AG20443 (cell line): ENCODE measurements around the gene R3HCC1L.
"Not testable (repeated sequence)": the region's sequence is repeated elsewhere in the genome, so short reads cannot be mapped to it uniquely, and the experiment has no call there.

Experiments used
- DNase-seq: peaks from one replicate; pipeline ENCODE4 v3.0.0; 2012; ENCODE audit warnings: low spot score, mixed read lengths

The R3HCC1L gene

DNA sequence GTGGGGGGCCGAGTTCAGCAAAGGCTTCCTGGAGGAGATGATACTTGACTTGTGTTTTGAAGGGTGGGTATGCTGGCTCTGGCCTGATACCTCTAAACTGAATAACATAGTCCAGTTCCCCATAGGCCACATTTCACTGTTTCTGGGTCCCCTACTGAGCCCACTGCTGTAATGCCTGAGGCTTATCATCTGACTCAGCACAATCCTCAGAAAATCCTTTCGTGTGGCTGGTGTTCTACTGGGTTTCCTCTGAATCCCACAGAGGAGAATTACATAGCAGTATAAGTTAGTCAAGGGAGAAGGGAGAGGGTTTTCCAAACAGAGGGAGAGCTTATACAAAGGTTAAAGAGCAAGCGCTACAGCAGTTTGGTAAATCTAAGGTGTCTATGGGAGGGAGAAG lies 2.8 kb upstream of the R3HCC1L start:
- DNase-seq: no peak

DNA sequence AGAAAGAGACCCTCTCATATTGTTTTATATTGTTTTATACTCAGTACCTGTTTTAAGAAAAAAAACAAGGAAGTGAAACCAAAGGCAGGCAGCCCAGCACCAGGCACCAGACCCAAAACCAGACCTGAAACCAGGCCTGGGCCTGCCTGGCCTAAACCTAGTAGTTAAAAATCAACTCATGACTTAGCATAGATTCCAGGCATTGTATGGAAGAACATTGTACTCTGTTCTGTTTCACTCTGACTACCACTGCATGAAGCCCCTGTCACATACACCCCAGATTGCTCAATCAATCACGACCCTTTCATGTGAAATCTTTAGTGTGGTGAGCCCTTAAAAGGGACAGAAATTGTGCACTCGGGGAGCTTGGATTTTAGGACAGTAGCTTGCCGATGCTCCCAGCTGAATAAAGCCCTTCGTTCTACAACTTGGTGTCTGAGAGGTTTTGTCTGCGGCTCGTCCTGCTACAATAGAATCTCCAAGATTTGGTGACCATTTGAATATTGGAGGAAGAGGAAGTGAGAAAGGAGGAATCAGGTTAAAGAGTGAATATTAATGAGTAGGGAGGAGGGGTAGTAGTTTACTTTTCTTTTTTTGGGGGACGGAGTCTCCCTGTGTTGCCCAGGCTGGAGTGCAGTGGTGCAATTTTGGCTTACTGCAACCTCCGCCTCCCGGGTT lies 1.2 kb upstream of the R3HCC1L start:
- DNase-seq: not testable (repeated sequence)

DNA sequence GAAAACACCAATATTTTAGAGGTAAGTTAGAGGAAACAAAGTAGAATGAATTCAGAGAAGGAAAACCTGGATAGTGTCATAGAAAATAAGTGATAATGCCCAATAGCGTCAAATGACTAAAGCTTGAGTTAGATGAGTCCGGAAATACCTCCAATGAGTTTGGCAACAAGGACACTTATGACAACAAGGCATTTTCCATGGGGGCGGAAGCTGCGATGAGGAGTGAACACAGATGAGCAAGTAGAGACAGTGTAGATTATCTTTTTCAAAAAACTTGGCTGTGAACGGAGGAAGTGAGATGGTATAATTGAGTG lies 383 bp upstream of the R3HCC1L start:
- no peak for DNase-seq

DNA sequence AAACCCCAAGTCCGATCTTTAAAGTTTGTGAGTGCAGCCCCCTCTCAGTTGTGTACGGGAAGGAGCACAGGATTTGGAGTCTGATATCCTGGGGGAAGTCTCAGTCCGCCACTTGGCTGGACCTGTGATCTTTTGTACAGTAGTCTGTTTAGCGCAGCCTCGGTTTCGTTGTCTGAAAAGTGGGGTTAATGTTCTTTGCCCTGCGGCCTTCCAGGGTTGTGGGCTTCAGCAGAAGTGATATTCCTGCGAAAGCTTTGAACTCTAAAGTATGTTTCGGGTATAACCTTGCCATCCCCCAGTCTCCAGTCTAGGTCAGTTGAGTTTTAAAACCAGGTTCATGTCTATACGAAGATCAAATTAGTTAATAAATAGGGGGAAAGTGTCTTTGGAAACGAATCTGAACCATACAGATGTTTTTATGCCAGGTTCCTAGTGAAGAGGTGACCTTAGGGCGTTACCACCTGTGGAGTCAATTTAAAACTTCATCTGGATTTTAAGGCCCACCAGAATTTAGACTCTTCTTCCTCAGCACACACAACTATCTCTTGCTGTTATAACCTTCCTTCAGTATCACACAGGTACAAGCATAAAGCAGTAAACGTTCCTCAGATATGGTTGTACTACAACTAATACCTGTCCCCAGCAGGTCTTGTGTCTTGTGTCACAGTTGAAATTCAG lies 904 bp downstream of the R3HCC1L start:
- no peak for DNase-seq

DNA sequence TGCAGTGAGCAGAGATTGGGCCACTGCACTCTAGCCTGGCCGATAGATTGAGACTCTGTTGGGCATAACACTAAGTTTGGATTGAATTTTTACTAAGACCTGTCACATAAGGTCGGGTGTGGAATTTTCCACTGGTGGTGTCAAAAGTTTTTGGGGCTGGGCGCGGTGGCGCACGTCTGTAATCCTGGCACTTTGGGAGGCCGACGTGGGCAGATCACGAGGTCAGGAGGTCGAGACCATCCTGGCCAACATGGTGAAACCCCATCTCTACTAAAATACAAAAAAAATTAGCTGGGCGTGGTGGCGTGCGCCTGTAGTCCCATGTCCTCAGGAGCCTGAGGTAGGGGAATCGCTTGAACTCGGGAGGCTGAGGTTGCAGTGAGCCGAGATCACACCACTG lies 2.3 kb downstream of the R3HCC1L start:
- not testable (repeated sequence) for DNase-seq

DNA sequence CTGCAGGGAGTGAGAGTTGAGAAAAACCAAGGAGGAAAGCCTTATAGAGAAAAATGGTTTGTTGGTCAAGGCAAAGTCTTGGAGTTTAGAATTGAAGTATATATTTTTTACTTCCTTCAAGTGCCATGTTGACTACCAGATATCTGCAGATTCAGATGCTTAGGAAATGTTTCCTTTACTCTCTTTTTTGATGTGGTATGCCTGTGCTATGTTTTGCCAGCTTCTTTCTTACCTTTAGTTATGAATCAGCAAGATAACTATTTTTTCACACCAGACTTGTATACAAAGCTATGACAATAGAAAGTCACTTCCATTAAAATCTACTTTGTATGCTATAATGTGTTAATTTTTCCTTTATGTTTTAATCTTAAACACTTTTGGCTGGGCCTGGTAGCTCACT lies 3.6 kb downstream of the R3HCC1L start:
- no peak for DNase-seq

DNA sequence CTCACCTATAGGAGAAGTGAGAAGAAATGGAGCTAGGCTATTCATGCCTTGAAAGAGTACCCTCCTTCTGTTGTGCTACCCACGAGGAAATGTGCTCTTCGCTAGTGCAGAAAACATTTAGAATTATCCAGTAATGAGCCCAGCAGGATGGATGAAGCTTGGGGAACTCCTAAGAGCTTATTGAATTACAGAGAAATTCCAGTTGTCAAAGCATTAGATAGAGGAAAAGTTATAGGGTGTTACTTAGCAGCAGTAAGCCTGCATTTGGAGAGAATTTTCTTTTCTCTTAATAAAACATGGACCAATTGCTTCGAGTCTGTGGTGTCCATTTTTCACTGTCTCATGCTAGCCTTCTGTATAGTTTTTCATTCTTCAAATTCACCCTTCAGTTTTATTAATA lies 5.0 kb downstream of the R3HCC1L start:
- DNase-seq: no peak

DNA sequence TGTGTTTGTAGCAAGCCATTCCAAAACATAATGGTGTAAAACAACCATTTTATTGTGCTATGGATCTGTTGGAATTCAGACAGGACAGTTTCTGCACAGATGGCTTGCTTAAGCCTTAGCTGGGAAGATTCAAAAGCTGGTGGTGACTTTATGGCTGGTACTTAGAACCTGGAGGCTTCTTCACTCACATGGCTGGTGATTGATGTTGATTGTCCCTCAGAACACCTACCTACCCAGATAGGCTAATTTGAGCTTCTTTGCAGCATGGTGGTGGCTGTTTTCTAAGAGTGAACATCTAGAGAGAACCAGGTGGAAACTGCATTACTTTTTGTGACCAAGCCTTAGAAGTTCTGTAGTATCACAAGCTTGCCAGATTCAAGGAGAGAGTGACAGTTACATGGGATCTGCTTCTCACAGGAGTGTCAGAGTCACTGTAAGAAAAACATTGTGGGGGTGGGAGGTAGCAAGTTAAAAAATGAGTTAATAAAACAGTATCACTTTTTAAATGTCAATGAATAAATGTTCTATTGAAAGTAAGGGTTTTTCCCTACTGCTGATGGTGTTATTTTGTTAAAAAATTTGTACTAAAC lies 7.1 kb downstream of the R3HCC1L start:
- DNase-seq: no peak

DNA sequence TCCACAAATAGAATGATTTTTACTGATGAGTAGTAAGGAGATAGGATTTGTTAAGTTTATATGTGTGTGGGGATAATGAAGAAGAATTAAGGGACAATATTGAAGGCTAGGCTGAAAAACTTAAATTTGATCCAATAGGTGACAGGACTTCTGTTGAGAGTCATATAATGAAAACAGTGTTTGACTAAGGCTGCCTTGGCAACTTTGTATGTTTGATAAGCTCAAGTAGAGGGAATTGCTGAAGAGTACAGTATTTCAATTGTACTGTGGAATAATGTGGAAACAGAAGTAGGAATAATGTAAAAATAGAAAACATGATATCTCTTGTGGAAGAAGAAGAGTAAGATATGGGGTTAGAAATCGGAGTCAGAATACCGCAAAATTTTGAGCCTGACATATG lies 10.5 kb downstream of the R3HCC1L start:
- no peak for DNase-seq

DNA sequence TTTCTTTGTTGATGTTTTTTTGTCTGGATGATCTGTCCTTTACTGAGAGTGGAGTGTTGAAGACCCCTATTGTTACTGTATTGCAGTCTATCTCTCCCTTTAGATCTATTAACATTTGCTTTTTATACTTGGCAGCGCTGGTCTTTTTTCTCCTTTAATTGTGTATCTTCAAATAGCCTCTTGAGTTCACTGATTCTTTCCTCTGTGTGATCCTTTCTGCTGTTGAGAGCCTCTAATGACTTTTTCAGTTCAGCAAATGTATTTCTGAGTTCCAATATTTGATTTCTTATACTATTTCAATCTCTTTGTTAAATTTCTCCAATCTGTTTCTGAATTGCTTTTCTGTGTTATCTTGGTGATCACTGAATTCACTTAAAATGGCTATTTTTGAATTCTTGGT lies 15.4 kb downstream of the R3HCC1L start:
- DNase-seq: no peak

DNA sequence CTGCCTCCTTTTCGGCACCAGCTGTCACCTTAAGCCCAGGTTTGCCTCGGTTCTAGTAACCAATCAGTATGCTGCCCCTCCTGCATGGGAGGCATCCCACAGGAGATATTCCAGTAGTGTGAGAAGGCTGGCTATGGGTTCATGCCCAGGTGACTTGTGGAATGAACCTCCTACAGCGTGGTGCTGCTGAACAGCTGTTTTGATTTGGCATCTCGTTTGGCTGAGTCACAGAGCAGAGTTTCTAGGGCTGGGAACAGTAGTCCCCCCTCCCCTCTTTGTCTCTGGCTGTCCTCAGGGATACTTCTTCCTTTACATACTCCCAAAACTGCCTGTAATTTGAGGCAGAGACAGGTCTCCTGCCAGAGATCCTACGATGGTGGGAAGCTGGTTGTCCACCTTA lies 16.1 kb downstream of the R3HCC1L start:
- peak; percentile 18 for DNase-seq

DNA sequence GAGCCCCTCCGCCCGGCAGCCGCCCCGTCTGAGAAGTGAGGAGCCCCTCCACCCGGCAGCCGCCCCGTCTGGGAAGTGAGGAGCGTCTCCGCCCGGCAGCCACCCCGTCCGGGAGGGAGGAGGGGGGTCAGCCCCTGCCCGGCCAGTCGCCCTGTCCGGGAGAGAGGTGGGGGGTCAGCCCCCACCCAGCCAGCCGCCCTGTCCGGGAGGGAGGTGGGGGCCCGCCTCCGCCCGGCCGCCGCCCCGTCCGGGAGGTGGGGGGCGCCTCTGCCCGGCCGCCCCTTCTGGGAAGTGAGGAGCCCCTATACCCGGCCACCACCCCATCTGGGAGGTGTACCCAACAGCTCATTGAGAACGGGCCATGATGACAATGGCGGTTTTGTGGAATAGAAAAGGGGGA lies 18.3 kb downstream of the R3HCC1L start:
- not testable (repeated sequence) for DNase-seq

DNA sequence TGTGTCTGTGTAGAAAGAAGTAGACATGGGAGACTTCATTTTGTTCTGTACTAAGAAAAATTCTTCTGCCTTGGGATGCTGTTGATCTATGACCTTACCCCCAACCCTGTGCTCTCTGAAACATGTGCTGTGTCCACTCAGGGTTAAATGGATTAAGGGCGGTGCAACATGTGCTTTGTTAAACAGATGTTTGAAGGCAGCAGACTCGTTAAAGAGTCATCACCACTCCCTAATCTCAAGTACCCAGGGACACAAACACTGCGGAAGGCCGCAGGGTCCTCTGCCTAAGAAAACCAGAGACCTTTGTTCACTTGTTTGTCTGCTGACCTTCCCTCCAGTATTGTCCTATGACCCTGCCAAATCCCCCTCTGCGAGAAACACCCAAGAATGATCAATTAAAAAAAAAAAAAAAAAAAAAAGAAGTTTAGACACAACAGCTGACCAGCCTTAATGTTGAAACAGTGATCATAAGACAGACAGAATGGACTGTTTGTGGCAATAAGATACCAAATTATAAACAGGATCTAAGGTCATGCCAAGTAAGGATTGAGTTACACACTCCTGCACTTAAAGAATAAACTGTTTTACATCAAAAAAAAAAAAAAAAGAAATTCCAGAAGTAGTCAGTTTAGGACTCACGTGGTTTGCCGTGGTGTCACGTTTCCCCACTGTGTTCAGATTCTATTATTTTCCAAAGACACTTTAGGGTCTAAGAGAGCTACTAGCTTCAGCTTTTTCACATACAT lies 18.9 kb downstream of the R3HCC1L start:
- DNase-seq: peak; percentile 23

DNA sequence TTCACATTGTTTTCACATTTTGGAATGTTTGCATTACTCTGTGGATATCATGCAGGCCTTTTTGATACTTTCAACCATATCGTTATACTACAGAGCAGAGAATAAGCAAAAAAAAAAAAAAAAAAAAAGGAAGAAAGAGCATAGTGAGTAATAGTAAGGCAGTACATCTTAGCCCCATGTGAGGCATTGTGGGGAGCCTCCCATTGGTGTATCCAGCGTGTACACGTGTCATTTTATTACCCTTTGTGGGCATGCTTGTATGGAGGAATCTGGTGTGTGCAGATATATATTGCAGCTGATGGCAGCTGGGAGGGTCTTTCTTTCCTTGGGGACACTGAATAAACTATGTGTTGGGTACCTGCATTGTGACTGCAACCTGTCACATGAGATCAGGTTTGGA lies 19.6 kb downstream of the R3HCC1L start:
- DNase-seq: no peak

DNA sequence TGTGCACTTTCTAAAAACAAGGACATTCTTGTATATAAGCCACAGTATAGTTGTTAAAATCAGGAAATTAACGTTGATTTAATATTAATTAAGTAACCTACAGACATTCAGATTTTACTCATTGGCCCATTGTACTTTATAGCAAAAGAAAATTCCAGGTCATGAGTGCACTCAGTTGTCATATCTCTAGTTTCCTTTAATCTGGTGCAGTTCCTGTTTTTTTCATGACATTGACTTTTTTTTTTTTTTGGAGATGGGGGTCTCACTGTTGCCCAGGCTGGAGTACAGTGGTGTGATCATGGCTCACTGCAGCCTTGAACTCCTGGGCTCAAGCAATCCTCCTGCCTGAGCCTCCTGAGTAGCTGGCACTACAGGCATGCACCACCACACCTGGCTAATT lies 24.1 kb downstream of the R3HCC1L start:
- DNase-seq: no peak

DNA sequence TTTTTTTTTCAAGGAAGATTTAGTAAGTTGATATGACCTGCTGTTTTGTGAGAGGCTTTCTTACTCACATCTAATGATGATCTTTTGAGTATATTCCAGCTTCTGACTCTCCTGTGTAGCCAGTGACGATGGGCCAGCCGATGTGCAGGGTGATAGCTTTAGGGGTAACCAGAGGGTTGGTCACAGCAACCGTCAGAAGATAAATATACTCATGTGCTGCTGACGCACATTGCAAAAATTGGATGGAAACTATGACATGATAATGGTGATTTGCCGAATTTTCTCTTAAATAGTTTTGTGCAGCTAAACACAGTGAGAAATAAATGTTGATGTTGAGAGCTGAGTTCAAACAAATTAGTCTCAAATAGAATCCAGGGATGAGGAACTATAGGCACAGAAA lies 29.5 kb downstream of the R3HCC1L start:
- no peak for DNase-seq

DNA sequence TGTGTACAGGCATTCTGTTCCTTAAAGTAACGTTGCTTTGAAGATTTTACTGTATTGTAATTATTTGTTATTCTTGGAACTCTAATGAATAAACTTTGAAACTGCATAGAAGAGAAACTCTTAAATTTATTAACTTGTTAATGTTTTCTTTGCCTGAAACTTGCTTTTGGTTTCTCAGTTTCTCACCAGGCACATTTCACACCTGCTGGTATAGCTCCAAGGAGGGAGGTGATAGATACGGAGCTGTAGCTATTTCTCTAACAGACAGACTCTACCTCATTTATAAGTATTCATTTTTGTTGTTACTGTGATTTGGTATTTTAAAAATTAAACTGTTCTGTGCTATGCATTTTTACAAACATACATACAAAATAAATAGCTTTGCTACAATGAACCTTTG lies 32.7 kb downstream of the R3HCC1L start:
- no peak for DNase-seq

DNA sequence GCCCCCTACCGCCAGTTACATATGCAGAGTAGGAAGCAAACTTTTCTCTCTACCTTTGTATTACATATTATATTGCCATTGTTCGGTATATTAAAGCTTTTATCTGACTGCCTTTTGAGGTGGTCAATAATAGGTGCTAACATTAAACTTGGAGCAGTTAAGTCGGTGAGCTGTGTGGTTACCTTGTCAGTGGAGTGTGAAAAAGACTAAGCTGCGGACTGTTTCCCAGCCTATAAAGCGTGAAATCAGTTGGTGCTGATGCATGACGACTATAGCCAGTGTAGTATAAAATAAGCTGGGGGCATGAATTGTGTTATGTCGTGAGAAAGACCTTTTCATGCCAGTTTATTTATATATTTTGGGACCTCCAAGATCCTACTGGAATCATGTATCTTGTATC lies 33.7 kb downstream of the R3HCC1L start:
- DNase-seq: no peak

DNA sequence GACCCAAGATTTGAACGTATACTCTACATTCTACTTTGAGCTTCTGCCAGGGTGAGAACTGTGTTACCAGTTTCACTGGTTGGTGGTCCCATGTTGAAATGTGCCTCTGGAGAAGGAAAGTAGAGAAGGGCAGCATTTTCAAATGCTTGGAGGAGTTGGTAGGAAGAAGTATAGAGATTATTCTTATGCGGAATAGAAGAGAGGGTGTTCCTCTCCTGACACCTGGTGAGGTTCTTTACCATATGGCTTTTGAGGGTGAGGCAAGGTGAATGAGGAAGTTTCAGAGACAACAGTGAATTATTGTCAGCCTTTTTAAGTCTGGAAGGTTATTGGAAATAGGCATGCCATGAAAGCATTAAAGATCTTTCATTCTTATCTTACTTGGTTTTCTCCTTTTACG lies 34.3 kb downstream of the R3HCC1L start:
- no peak for DNase-seq

DNA sequence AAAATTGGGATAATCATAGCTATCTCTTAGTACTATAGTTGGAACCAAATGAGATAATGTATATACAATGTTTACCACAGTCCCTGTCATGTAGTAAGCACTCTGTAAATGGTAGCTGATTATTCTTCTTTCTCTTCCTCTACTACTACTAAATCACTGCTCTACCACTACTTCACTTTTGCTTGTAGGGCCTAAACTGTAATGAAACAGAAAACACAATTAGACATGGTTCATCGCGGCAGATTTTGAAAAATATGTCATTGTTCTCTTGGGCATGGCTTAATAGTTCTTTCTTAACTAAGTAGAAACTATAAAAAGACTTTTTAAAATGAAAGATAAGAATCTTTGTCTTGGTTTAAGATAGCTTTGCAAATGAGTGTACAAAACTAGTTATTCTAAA lies 34.9 kb downstream of the R3HCC1L start:
- no peak for DNase-seq

DNA sequence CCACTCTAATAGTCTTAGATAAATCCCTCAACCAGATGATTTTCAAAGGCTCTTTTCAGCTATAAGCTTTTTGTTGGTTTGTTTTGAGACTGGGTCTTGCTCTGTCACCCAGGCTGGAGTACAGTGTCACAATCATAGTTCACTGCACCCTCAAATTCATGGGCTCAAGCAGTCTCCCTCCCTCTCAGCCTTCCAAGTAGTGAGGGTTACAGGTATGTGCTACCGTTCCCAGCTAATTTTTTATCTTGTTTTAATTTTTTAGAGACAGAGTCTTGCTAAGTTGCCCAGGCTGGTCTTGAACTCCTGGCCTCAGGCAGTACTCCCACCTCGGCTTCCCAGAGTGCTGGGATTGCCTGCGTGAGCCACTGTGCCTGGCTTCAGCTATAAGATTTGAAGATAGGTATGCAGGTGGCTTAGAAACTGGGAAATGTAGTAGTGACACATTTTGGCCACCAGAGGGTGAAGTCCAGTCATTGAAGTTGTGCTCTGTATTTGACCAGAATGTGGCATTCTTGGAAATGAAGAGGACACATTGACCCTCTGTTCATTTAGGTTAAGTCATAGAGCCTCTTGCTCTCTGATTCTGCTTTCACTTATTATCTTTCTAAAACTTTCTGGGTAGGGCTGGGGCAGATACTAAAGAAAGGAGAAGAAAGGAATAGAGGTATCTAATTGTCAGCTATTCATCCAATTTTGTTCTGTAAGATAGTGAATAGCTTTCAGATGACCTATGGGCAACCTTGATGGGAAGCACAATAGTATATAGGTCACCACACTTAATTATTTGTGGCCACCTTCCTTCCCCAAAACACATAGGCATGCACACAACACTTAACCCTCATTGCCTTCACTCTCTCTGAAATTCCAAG lies 36.0 kb downstream of the R3HCC1L start:
- DNase-seq: peak; percentile 64

DNA sequence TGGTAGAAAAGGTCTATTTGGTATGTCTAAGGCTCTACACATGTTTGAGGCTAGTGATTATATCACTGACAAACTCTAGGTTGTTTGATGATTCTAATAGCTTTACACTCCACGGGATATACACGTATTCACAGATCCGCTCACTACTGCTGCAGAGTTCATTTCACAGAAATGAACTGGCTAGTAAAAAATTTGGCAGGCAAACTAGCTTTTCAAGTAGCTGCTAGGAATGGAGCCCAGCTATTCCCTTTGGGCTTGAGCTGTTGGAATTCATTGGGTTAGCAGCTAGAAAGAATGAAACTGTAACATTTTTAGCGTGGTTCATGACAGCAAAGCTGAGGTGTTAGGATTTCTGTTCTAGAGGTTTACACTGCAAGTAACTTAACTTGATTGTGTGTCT lies 37.6 kb downstream of the R3HCC1L start:
- DNase-seq: peak; percentile 56
